ENCODE measurements around the gene FOXK1. TPM values are rescaled to one million over a fixed set of nuclear protein-coding genes. Genes with fewer than 3 reads are reported as not detected.
"Not testable (repeated sequence)": the region's sequence is repeated elsewhere in the genome, so short reads cannot be mapped to it uniquely, and the experiment has no call there.

FOXK1 gene
- total RNA-seq, 1 donor from 2014 or later: 30.4 TPM

- H3K4me3 ChIP-seq (ENCODE audit: low read depth, low read length): no peak overlapping the region
- DNase-seq (ENCODE audit: low read depth): no peak
- TF ChIP-seq CTCF (conservative IDR thresholded peaks at IDR 0.05; ENCODE audit: low read depth, low read length): no peak
These were observed 14.2 kb upstream of the FOXK1 start for GRCh38 chr7:4667776-4668509.

- DNase-seq (ENCODE audit: low read depth): no peak
These were observed 13.6 kb upstream of the FOXK1 start for GRCh38 chr7:4668510-4668847.

GRCh38 chr7:4670791-4671190 is 11.3 kb upstream of the FOXK1 start:
- no peak overlapping the region for H3K4me3 ChIP-seq (ENCODE audit: low read depth, low read length)
- DNase-seq (ENCODE audit: low read depth): no peak
- TF ChIP-seq CTCF (conservative IDR thresholded peaks at IDR 0.05; ENCODE audit: low read depth, low read length): no peak

More at GRCh38 chr7:4668510-4668847, 13.6 kb upstream of the FOXK1 start:
- no peak overlapping the region for H3K4me3 ChIP-seq (ENCODE audit: low read depth, low read length)
- TF ChIP-seq CTCF (conservative IDR thresholded peaks at IDR 0.05; ENCODE audit: low read depth, low read length): no peak

- H3K4me3 ChIP-seq (ENCODE audit: low read depth, low read length): no peak overlapping the region
- TF ChIP-seq CTCF (conservative IDR thresholded peaks at IDR 0.05; ENCODE audit: low read depth, low read length): no peak
- no peak for DNase-seq (ENCODE audit: low read depth)
These were observed 6.2 kb upstream of the FOXK1 start for GRCh38 chr7:4675771-4676367.

- not testable (repeated sequence) for DNase-seq (ENCODE audit: low read depth); H3K4me3 ChIP-seq (ENCODE audit: low read depth, low read length)
These were observed 4.6 kb upstream of the FOXK1 start for GRCh38 chr7:4677518-4677917.

GRCh38 chr7:4681218-4681851 is 760 bp upstream of the FOXK1 start:
- no peak for TF ChIP-seq CTCF (conservative IDR thresholded peaks at IDR 0.05; ENCODE audit: low read depth, low read length)
- no peak for DNase-seq (ENCODE audit: low read depth)
- H3K4me3 ChIP-seq (ENCODE audit: low read depth, low read length): peak overlapping the region; percentile 55

- no peak for DNase-seq (ENCODE audit: low read depth)
- peak; percentile 15 for TF ChIP-seq CTCF (conservative IDR thresholded peaks at IDR 0.05; ENCODE audit: low read depth, low read length)
- H3K4me3 ChIP-seq (ENCODE audit: low read depth, low read length): peak overlapping the region; percentile 96
These were observed 537 bp downstream of the FOXK1 start for GRCh38 chr7:4682621-4683042.

Measured in epithelial cell of proximal tubule (primary cell).